NCI-H1048 (cell line): ENCODE data around the gene HSBP1L1.

ENCODE experiments used
- DNase-seq: peaks from one replicate; lab custom pipeline; 2025; lab: John Stamatoyannopoulos, UW

Gene HSBP1L1

GRCh38 chr18:79930020-79930642, 34.3 kb upstream of the HSBP1L1 start:
- no peak for DNase-seq

- DNase-seq: no peak
These were observed 33.0 kb upstream of the HSBP1L1 start for GRCh38 chr18:79931475-79931874.

GRCh38 chr18:79932907-79933306, 31.5 kb upstream of the HSBP1L1 start:
- DNase-seq: no peak

GRCh38 chr18:79933765-79934164, 30.7 kb upstream of the HSBP1L1 start:
- no peak for DNase-seq

DNA sequence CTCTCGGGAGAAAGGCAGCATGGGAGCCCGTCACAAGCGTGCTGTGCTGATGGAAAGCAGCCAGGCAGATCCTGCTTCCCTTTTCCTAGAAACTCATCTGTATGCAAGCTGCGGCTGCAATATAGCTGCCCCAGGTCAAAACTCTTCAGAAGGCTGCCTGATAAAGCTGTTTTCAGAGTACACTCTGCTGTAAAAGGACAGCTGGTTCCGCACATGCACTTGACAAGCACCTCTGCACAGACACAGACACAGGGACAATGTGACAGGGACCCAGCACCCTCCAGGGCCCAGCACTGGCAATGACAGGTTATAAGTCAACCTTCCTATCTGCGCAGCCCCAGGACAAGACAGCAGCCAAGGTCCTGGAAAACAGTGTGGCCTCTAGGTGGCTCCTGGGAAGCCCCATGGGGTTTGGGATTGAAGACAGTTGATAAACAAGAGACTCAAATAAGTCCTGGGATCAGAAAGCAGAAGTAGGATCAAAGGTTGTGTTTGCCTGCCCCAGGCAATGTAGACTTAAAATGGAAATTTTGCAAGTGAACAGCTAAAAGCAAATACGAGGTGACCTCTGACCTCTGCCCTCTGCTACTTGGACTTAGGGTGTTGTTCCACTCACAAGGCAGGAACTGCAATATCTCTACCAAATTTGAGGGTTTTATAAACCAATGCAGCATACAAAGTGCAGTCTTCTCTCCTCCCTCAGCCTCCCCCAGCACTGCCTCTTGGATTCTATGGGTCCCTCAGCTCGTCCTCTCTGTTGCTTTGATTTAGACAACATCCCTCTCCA, 29.9 kb upstream of the HSBP1L1 start:
- no peak for DNase-seq

GRCh38 chr18:79935098-79935480, 29.4 kb upstream of the HSBP1L1 start:
- no peak for DNase-seq

DNA sequence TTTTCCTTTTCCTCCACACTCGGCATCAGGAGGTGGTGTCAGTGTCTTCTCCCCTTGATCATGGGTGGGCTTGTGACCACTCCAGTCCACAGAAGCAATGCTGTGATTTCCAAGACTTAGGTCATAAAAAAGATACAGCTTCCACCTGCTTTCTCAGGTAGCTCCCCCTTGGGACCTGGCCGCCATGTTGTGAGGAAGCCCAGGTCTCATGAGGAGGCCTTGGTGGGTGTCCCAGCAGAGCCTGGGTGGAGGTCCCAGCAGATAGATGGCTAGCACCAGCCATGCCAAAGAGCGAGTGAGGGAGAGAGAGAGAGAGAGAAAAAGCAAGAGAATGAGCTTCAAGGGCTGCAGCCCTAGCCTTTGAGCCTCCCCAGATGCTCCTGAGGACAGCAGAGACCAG, 28.9 kb upstream of the HSBP1L1 start:
- DNase-seq: no peak

- DNase-seq: no peak
These were observed 28.5 kb upstream of the HSBP1L1 start for GRCh38 chr18:79935925-79936324.

DNA sequence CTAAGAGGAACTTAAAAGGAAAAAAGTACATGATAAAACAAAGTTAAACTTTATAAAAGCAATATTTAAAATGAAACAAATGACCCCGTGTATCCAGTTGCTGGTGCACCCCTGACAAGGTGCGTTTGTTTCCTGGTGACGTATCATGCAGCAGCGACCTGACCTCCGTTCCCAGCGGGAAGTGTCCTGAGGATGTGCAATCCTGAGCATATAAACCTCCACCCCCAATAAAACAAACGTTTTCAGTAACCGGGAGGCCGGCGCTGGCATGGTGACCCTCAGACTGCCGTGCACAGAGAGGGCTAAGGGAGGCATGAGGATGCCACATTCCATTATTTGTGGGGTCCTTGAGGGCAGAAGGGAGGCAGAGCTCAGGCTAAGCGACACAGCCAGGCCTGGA, 27.8 kb upstream of the HSBP1L1 start:
- no peak for DNase-seq

GRCh38 chr18:79937103-79937860, 27.2 kb upstream of the HSBP1L1 start:
- DNase-seq: no peak

GRCh38 chr18:79938196-79938595, 26.2 kb upstream of the HSBP1L1 start:
- DNase-seq: no peak

DNA sequence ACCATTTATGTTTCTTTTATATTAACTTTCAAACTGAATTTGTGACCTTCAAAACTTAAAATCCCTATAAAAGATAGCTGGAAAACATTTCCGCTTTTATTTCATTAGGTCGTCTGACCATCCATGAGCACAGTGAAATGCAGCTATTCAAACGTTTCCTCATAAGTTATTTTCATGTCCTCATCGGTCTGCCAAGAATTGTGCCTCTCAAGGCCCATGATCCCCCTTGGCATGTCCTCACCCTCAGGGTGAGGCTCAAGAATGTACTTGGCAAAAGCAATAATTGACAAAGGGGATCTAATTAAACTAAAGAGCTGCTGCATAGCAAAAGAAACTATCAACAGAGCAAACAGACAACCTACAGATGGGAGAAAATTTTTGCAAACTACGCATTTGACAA, 25.3 kb upstream of the HSBP1L1 start:
- no peak for DNase-seq

GRCh38 chr18:79940126-79940813, 24.2 kb upstream of the HSBP1L1 start:
- no peak for DNase-seq

GRCh38 chr18:79940814-79941472, 23.5 kb upstream of the HSBP1L1 start:
- DNase-seq: no peak

DNA sequence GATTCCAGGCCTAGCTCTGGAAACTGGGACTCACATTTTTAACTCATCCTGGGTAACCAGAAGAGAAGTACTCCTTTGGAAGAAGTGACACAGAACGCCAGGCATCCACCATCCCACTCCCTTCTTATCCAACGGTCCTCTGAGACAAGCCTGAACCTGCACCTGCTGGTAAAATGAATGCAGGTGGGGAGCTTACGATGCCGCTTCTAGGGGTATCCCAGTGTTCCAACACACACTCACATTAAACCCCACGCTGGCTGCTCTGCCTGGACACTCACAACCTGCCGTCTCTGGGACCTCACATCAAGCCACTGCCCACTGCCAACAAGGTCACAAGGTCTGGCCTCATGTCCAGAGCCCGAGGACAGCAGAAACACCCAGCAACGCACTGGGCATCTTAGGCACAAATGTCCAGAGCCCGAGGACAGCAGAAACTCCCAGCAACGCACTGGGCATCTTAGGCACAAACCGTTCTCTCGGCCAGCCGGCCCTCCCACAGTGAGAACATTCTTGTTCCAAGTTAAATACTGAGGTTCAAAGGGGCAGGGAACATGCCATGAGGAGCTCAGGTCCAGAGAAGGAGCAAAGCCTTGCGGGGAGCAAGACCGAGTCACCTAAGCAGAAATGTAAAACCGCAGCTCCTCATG, 22.8 kb upstream of the HSBP1L1 start:
- DNase-seq: no peak

- DNase-seq: no peak
These were observed 22.2 kb upstream of the HSBP1L1 start for GRCh38 chr18:79942211-79942610.

DNA sequence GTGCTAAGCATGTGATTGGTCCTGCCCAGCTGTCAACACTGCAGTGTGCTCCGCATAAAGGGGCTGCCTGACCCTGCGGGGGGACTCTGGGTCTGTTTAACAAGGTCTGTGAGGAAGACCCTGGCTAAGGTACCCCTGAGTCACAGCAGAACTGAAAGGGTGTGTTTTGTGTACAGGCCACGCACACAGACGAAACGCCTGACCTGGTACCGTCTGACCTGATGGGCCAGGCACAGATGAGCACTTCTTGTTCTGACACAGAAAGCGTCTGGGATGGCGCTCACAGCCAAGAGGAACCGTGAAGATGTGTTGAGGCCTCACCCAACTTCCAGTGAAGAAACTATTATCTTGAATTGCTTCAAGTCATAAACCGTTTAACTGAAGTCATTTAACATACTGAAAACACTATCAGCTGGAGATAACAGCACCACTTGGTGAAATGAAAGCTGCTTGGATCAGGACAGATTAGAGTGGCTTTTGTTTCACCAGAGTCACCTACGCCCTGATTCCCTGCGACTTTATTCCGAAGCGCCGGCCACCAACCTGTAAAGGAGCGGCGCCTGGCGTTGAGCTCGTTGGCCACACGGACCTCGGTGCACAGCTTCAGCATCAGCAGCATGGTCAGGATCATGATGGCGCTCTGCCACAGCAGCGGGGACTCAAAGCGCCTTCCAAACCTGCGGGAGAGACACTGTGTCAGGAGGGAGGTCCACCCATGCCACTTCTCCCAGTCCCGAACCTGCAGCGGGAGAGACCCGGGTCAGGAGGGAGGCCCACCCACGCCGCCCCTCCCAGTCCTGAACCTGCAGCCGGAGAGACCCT, 21.4 kb upstream of the HSBP1L1 start:
- DNase-seq: no peak

- DNase-seq: no peak
These were observed 20.8 kb upstream of the HSBP1L1 start for GRCh38 chr18:79943608-79944125.

DNA sequence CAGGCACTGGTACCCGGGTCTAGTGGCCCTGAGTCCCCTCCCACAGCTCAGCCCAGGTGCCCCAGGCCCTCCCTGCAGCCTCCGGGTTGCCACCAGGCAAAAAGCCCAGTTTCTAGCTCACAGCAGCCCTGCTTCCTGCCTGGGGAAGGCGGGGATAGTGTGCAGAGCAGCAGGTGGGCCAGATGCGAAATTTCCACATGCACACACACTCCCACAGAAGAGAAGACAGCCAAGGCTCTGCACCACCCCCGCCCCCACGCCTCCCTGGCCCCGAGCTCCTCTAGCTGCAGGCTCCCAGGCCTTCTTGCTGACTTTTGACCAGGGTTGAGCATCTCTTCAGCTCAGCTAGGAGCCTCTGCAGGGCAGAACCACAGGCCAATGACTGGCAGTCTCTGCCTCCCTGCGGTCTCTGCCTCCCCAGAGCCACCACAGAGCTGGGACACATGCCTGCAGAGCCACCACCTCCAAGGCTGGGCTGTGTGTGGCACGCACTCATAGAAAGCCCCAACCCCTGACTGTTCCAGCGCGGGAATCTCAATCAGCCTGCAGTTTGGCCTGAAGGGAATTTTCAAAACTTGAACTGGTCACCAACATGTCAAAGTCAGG, 20.2 kb upstream of the HSBP1L1 start:
- no peak for DNase-seq

GRCh38 chr18:79944746-79945117, 19.7 kb upstream of the HSBP1L1 start:
- no peak for DNase-seq
